ENCODE data around the gene DOC2A. TPM values are rescaled to one million over a fixed set of nuclear protein-coding genes. Genes with fewer than 3 reads are reported as not detected.
"Not testable (repeated sequence)": the region's sequence is repeated elsewhere in the genome, so short reads cannot be mapped to it uniquely, and the experiment has no call there.

Gene DOC2A
- total and polyA plus RNA-seq, 2 of the 4 experiments (the other 2 are of a cell fraction), result under 0.01 to 0.48 TPM

DNA sequence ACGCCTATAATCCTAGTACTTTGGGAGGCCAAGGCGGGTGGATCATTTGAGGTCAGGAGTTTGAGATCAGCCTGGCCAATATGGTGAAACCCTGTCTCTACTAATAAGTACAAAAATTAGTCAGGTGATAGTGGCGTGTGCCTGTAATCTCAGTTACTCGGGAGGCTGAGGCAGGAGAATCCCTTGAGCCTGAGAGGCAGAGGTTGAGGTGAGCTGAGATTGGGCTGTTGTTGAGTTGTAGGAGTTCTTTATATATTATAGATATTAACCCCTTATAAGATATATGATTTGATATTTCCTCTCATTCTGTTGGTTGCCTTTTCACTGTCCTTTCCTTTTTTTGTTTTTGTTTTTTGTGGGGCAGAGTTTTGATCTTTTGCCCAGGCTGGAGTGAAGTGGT, 51.0 kb downstream of the DOC2A start:
- H3K18ac ChIP-seq (ENCODE audit: low read depth, low read length); H2BK15ac ChIP-seq (ENCODE audit: low read depth, low read length); H4K8ac ChIP-seq (ENCODE audit: low read depth in 2 of 2, low read length in 2 of 2); H2BK120ac ChIP-seq (ENCODE audit: low read depth, low read length); H2BK5ac ChIP-seq (ENCODE audit: low read depth, low read length, poor library complexity, severe bottlenecking); H4K5ac ChIP-seq (ENCODE audit: low read depth, low read length); DNase-seq; CTCF ChIA-PET; H4K20me1 ChIP-seq (ENCODE audit: insufficient read depth, low read length); H3K4me1 ChIP-seq (ENCODE audit: control insufficient read depth, insufficient read depth, low read length); dilution Hi-C loops (cut with HindIII; ENCODE audit: low sequenced_read_pairs, unreplicated experiment); H3K4ac ChIP-seq (ENCODE audit: low read depth, low read length); H2AK9ac ChIP-seq (replicated peaks; ENCODE audit: low read depth, low read length, poor library complexity); H3K27me3 ChIP-seq (ENCODE audit: control insufficient read depth, insufficient read depth, low read length); H3K27ac ChIP-seq (ENCODE audit: insufficient read depth, low read length); H2BK20ac ChIP-seq (ENCODE audit: low read depth, low read length); H3K4me3 ChIP-seq (ENCODE audit: insufficient read depth, low read depth, low read length); H3K9me3 ChIP-seq (ENCODE audit: control insufficient read depth, insufficient read depth, low read length); H2AK5ac ChIP-seq (ENCODE audit: low read depth, low read length); H3K56ac ChIP-seq (ENCODE audit: extremely low read depth, insufficient read depth, low read length); H3K14ac ChIP-seq (replicated peaks; ENCODE audit: low read depth, low read length); H3K4me2 ChIP-seq (ENCODE audit: low read depth, low read length); BruUV-seq (replicated peaks); H3K23ac ChIP-seq (ENCODE audit: low read depth, low read length); H3K9ac ChIP-seq (ENCODE audit: low read depth, low read length); POLR2A ChIA-PET (ENCODE audit: unreplicated experiment); H4K91ac ChIP-seq (ENCODE audit: insufficient read depth, low read depth, low read length); H3K9me1 ChIP-seq (ENCODE audit: insufficient read depth, low read length); H2AFZ ChIP-seq (replicated peaks; ENCODE audit: low read length, poor library complexity); in situ Hi-C loops (cut with MboI; ENCODE audit: low sequenced_read_pairs); ATAC-seq (ENCODE audit: low read depth); intact Hi-C loops (cut with micrococcal nuclease); H3K36me3 ChIP-seq (ENCODE audit: control insufficient read depth, insufficient read depth, low read length): not testable (repeated sequence)
- no CpG with 5 or more reads among the region's 4 CpGs for WGBS, 2 experiments (ENCODE audit: extremely low coverage in 2 of 2, insufficient read length in 1 of 2)
- peaks cover 12 to 25% of the 10 kb centered on the region in 2 experiments; a peak in 3 of 4 replicates for H3K79me1 ChIP-seq (ENCODE audit: low read depth in 1 of 2, low read length in 2 of 2)

All from IMR-90 (cell line).